SHP77 treated with DMSO at 0.1 percent for 48 hours (cell line): ENCODE results near the gene CCDC141.

Source experiments
- DNase-seq: peaks from one replicate; lab custom pipeline; 2025; lab: John Stamatoyannopoulos, UW

CCDC141 gene

DNA sequence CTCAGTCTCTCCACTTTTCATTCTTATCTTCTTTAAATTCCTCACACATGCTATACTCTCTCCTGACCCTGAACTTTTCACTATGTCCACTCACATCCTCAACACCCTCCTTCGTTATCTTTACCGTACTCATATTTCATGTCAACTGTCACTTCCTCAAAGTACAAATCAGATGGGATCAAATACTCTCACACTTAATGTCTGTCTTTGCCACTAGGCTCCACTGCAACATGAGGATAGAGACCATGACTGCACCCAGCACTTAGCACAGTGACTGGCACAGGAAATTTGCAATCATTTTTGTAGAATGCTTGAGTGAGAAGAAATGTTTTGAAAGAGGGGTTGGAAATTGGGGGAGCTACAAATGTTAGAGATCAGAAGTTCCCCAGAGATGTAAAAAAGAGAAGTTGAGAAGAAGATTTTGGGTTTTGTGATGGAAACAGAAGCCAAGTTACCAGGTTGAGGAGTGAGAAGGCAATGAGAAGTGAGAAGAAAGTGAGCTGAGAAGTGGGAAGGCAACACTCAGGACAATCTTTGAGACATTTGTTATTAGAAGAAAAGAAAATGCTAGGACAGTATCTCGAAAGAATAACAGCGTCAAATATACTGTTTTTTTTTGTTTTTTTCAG is 87.0 kb downstream of the CCDC141 start:
- no peak for DNase-seq

DNA sequence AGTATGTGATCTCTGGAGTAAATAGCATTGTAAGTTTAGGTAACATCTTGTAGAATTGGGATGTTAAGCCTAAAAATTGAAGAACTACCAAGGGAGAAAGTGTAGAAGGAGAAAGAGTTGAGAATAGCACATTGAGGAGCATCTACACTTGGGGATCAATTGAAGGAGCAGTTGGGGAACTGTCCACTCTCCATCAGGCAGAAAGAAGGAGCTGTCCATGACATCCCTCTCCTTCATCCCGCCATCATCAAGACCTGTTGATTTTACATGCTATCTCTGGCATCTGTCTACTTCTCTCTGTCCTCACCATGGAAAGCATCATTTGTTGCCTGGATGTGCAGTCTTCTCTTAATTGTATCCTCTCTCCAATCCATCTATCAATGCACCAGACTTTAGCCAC is 87.8 kb downstream of the CCDC141 start:
- no peak for DNase-seq

DNA sequence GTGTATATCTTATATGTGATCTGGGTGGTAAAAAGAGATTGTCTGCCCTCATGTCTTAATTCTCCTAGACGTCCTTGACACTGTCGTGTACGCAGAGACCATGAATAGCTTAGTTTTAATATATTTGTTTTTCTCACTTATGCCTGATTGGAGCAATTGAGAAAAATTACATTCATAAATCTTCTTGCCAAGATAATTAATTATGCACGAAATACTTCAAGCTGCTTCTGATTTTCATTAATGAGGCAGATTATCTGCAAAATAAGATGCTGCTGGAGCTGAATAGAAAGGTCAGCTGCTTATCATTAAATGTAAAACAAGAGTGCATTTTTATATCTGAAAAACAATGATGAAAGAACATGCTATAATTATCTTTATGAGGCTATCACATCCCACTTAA is 95.9 kb downstream of the CCDC141 start:
- no peak for DNase-seq

DNA sequence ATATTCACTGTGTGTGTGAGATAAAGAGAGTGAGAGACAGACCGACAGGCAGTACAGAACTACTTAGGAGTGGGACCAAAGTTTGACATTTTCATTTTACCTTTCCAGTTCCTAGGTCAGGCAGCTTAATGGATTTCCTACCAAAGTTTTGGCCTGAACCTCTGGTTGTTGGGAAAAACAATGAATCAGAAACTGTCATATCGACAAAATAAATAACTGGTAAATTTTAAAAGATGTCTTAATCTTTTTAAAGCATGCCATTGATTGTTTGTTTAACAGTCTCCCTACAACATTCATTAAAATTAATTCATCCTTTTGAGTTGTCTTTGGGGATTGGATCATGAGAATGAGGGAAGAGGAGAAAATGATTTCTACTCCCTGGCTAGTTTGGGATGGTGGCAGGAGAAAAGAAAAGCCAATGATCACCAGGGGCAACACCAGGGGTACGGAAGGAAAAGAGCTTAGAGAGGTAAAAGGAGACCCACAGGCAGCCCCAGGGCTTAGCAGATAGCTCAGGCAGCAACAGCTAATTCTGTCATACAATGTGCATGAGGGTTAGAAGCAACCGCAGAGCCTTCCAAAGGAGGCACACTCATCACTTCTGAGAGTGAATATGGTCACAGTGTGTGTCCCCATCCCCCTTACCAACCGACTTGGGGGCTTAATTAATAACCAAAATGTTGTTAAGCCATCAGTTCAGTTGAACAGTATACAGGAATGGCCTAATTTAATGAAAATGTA is 98.5 kb downstream of the CCDC141 start:
- no peak for DNase-seq

DNA sequence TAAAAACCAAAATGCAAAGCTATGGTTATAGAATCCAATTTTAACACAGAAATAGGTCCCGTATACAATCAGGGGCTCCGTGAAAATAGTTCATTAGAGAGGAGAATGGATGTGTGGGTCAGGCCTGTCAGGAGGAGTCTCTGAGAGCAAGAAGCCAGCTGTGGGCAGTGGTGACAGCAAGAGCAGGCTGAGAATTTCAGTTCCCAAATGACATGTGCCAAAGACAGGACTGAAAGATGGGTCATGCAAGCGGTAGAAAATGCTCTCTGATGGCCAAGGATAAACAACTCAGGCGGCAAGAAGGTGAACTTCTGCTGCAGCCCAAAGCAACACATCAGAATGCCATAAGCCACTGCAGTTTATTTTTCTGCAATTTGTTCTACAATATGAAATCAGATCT is 100.4 kb downstream of the CCDC141 start:
- DNase-seq = no peak

DNA sequence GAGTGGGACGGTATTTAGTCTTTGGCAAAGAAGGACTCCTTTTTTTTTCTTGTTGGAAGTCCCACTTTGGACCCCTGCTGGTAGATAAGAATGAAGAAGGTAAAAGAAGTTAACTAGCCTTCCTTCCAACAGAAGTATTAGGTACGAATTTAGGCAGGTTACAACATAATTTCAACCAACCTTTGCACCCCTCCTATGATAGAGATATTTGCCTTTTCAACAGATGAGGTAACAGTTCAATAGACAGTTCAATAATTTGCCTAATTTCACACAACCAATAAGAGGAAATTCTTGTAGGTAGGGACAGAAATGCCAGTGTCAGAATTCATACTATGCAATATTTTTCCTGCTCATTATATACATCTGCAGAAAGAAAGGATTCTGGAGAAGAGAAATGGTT is 100.8 kb downstream of the CCDC141 start:
- DNase-seq = no peak

DNA sequence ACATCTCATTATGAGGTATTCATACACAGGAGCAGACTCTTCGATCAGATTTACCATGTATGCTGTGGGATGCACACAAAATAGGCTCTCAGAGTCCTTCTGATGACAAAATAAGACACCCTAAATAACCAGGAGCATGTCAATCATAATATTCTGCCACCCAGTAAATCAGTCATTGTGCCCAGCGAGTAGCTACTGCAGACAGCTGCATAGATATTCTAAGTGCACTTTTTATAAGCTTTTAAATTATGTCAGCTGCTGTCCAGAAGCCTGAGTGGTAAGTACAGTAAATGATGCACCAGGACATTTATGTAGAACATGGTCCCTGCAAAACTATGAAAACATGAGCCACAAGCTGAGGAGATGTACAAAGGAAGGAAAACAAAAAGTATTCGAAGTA is 102.9 kb downstream of the CCDC141 start:
- no peak for DNase-seq

DNA sequence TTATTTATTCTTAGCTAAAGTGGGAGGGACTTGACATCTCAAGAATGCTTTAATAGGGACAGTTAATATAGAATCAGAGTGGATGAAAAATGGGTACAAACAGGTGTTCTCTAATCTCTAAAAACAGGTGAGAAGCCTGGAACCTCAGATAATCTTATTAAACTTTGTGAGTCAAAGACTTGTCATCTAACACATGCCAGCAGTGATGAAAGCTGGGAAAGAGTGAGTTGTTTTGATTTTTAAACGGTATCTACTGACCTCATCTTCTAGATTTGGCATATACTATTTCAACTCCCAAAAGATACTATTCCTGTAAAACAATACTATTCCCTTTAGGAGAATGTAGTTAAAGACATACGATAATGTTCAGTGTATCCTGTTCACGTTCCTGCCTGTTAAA is 103.4 kb downstream of the CCDC141 start:
- DNase-seq = no peak

DNA sequence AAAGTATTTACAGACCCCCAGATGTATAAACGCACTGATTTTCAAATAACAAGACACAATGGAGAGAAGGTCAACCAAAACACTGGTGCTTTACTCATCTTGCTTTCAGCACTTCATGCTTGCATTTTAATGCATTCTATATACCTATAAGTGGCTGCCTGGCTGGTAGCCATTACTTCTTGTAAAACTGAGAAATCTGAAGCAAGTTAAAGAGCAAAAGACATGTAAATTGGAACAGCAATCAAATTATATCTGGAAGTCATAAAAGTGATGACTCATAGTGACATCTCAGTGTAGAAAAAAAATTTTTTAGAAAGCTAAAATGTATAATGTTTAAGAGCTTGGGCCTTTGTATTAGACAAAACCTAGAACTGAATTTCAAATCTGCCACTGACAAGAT is 106.2 kb downstream of the CCDC141 start:
- no peak for DNase-seq

DNA sequence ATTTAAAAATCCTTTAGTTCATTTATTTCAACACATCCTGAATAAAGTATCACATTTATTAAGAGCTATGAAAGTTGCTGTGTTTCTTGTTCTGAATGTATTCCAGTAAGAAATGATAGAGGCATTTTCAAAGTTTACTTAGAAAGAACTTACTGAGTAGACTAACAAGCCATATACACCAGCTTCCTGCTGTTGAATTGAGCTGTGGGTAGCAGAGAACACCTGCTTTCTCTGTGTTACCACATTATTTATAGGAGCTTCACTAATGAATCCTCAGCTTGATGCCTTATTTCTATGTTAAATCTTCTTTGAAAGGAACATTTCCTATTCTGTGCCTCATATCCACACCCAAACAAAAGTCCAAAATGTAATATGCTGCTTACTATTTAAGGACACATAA is 115.4 kb downstream of the CCDC141 start:
- no peak for DNase-seq

DNA sequence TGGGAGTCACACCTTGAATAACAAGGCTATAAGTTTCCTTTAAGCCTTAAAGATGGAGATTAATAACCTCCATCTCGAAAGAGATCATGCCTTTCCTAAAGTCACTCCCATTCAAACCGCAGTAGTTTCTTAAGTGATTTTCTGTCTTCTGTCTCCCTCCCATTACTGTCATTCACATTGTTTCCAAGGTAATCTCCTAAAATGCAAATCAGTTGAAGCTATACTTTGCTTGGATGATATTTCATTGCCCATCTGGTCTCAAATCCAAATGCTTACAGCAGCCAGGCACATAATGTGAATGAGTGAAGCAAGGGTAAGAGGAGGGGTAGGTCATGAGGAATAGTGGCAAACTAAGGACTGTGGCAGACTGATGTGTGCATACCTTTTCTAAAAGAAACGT is 116.4 kb downstream of the CCDC141 start:
- DNase-seq = no peak

DNA sequence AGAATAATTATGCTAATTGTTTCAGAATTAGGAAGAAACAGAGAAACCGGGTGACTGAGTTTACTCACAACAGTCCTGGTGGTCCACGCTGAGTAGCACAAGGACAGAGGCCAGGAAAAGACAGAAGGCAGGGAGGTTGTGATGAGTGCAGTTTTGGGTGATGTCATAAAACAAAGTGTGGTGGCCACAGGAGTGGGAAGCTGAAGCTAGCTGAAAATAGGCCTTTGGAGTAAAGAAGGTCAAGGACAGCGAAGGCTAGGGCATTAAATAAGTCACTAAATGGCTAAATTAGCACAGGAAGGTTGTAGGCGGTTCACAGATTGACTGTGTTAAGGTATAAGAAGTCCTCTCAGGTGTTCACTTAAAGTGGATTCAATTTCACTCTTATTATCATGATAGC is 121.9 kb downstream of the CCDC141 start:
- DNase-seq = no peak

DNA sequence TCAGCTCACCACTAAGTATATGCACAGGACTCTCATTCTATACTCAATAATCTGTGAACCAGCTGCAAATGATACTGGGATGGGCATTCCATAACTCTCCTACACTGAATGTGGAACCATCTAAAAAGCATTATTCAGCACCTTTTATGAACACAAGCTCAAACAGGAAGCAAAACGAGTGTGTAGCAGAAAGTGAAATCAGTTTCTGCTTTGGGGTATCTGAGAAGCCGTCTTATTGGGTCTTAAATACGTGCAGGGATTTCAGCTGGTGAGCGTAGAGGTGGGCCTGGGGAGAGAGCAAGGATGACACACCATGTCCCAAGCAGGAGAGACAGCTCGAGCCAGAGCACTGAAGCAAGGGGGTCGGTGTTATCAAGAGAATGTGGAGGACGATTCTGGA is 122.8 kb downstream of the CCDC141 start:
- DNase-seq = no peak

DNA sequence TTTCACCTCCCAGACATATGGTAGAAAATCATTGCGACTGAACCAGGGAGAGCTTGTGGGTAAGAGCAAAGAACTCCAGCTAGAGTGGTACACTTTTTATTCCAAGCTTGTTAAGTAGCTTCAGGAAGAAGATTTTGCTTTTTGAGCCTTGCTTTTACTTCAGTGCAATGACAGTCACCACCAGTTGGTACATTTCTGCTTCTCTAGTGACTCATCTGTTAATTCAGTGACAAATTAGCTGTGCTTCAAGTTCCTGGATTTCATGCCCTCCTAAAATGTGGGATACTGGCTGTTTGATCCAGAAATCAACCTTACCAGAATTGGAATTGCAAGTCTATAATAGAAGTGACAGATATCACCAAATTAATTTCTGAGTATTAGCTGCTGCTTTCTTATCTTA is 125.1 kb downstream of the CCDC141 start:
- no peak for DNase-seq

DNA sequence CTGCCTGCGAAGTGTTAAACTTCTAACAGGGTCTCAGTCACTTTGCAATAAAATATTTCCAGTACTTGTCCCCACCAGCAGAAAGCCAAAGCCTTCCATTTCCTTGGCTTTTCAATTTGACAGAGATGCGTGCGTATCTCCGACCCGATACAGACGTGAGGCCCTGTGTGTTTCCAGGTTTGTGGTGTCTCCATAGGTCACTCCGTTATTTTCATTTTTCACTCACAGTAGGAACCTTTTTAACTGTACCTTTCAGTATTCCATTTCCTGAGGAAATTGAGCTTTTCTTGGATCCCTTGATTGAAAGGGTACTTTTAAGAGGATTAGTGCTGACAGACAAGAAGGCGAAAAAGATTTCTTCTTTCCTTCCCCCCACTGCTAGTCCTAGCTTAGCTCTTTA is 126.4 kb downstream of the CCDC141 start:
- no peak for DNase-seq

DNA sequence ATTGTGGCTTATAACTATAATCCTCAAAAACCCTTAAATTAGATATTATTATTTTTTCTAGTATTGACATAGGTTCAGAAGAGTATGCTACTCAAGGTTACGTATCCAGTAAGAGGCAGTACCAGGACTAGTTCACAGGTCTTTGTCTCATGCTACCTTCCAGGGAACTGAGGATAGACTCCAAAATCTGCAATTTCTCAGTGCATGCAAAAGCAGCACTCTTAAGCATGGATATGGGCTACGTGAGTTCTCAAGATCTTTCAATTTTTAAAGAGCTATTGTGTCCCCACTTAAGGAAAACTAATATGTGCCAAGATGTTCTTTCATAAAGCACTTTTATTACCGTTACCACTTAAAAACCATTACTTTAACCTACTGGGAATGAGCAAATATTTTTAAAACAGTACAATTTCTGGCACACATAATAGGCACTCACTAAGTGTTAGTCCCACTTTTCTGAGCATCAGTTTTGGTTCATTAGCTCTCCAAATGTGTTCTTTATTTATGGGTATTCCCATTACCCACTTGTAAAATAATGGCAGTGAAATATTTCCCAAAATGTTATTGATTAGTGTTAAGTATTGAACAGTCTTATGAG is 128.9 kb downstream of the CCDC141 start:
- no peak for DNase-seq

DNA sequence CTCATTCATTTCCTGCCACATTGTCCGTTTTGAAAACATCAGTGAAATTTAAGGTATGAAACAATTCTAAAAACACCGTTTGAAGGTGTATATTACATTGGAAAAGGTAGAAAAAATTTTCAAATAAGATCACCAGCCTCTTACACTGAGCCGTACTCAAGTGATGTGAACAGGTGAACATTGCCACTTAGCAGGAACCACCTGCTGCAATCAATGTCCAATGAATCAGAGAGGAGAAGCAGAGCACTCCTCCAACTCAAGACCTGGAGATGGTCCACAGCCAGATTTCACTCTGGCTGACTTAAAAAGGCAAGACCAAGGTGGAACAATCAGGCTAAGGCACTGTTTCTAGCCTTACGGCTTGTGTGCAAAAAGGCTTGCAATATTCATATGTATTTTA is 132.4 kb downstream of the CCDC141 start:
- no peak for DNase-seq

DNA sequence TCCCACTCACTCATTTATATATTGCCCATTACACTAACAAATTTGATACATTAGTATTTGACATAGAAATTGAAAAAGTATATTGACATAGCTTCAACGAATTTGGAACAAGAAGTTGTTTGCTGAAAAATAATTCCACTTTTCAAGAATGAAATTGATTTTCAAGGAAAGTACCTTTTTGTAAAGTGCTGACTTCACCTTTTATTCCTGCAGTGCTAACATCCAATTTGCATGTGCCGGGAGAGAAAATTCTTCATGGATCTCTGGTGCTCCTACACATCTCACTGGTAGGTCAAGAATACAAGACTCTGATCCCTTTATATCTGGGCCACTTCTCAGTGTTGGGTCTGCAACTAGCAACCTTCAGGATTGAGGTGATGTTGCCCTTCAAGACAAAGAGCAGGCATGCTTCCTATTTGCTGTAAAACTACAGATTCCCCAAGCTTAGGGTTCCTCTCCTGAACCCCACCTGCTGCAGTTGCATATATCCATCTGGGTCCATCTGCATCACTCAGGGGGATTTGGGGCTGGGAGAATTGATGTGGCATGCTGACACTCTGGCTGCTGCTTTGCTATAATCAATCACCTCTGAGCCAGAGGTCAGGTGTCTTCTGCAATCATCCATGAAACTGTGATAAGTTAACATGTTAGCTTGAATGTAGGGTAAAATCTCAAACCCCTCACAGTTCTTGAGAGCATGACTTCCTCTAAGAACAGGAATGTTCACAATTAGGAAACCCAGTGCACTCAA is 134.3 kb downstream of the CCDC141 start:
- DNase-seq = no peak

DNA sequence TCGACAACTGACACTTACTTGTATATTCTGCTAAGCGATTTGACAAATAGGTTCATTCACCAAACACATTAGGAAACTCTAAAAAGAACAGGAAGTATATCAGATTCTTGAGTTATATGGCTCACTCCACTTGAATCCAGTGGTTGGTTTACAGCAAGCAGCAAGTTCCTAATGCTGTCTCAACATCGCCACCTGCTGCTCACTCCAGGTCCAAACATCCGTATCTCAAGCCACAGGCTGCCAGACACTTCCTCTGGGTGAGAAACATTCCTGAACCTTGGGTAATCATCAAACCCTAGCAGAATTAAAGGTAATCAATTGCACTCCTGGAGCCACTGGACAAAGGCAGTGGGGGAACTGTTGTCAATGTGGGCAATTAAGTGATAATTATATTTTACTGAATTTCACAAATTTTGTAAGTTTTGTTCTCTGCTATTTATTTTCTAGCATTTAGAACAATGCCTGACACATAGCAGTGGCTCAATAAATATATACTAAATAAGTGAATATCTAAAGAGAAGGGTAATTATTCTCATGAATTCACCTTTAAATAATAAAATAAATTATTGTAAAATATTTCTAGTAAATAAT is 135.6 kb downstream of the CCDC141 start:
- DNase-seq = peak; percentile 1

DNA sequence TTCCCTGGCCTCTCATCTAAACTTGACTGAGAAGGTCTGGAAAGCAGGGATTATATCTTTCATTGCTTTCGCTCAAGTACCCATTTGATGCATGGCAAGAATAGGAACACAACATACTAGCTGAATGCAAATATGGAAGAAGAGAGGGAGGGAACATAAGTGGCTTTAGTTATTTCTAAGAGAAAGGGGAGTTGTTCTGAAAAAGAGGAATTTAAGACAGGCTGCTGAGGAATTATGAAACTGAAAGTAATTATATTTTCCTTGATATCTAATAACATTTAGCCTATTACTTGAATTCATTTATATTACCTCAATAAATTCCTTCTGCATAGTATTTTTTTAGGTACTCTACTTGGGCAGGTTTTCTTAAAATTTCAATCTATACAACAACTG is 136.9 kb downstream of the CCDC141 start:
- DNase-seq = no peak

DNA sequence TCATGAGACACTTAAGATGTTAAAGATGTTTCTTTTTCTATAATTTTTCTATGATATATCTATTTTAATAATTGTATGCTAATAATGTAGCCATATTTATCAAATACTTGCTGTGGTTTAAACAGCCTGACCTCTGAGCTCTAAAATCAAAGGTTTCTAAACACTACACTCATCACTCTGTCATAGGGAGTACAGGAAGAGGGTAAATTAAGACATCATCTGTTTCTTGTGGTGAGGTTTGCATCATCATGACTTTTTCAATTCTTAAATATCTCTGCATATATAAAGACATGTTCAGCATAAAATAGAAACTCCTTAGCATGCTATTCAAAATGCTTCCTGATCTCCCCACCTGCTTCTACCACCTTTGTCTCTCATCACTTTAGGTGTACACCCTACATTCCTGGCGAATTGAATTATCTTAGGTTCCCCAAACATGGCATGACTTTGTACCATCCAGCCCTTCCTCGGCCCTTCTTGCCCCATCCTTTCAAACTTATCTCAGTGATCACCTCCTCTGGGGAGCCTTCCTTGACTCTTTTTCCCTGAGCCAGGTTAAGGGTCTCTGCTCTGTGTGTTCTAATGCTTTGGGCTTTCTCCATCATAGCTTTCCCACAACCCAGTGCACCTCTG is 137.4 kb downstream of the CCDC141 start:
- DNase-seq = no peak

DNA sequence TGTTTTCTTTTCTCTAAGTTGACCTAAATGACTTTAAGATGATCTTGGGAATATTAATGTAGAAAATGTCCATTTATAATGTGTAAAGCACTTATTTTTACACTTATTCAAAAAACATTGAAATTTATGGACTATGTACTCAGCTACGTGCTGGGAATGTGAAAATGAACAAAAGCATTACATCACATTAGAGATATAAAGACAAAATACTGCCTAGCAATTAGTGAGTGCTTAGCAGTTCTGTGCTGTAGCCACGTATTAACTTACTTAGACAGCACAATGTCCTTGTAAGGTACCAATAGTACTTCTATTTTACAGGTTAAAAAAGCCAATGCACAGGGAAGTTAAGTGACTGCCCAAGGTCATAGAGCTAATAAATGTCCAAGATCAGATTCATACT is 138.9 kb downstream of the CCDC141 start:
- no peak for DNase-seq
